ENCODE measurements around the gene PIGP.
A peak's percentile ranks its signal among the peaks of the same experiment; 100 is the strongest.
"Not testable (repeated sequence)": the region's sequence is repeated elsewhere in the genome, so short reads cannot be mapped to it uniquely, and the experiment has no call there.

PIGP gene

DNA sequence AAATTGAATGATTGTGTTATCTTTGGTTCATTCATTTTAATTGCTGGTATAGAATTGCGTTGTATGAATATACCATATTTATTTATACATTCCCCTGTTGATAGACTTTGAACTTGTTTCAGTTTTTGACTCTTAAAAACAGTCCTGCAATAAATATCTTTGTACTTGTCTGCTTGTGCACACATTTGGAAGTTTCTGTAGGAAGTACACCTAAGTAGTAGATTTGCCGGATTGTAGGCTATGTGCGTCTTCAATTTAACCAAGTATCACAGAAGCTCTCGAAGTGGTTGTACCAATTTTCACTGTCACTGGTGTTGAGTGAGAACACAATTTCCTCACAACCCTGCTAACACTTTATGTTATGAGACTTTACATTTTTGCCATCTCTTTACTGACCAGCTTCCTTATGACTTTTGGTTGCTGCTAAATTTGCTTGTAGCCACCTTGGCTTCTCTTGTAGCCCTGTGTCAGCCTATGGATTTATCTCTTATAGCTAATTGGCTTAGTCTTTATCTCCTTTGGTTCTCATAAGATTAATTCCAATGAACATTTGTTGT, 2.4 kb upstream of the PIGP start:
- no peak for DNase-seq

- no peak for DNase-seq
Observed at GRCh38 chr21:37074546-37074945, 1.7 kb upstream of the PIGP start.

- DNase-seq, result no peak
Observed at GRCh38 chr21:37074197-37074510, 1.3 kb upstream of the PIGP start.

- DNase-seq, result peak; percentile 28
Observed at GRCh38 chr21:37073417-37074196, 736 bp upstream of the PIGP start.

DNA sequence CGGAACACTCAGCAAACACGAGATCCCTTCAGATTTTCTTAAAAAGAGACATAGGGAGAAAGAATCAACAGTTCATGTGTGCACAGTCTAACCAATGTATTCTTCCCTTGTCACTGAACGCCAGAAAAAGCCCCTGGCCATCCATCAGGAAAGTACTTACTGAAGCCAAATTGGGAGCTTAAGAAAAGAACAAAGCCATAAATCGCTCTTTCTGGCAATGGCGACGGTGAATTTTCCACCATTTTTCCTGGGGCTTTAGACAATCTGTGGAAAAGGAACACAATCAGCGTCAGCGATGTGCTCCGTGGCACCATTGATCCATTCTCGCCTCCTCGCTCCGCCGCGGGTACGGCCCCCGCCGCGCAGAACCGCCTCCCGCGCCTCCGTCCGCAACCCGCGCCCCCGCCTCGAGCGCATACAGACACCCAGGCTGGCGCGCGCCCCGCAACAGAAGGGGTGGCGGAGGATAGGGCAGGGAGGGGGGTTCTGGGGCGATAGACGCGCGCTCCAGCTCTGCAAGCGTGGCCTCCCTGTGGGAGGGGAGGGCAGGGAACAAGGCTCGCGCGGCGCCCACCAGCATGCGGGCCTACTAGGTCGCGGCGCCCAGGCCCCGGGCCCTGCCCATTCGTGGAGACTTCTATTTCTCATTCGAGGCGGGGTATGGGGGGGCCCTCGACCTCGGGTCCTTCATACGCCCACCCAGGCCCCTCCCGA, 440 bp downstream of the PIGP start:
- no peak for DNase-seq

DNA sequence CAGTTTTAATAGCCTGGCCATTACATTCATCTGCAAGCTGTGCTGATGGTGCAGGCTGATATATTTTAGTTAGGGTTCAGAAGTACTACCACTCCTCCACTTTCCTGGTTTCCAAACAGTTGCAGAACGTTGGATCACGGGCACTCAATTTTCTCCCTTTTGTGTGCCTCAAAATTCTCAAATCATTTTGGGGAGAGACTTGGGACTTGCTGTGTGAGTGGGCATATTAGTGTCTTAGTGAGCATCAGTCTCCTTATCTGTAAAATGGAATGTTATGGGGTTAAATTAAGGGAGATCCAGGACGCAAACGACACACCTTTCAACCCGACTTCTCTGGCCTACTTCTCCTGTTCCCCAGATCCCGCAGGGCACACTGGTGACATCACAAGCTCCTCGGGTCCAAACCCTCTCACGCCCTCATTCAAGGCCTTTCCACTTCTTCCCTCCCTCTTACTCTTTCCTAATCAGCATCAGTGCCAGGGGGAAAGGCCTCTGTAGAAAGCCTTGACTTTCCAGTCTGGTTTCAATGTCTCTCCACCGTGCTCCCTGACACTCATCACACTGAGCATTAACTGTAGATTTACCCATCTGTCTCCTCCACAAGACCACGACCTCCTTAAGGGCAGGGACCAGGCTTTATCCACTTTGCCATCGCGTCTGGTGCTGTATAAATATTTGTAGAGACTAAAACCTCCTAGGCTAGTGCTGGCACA, 1.2 kb downstream of the PIGP start:
- peak; percentile 66 for DNase-seq

GRCh38 chr21:37065561-37066177, 7.2 kb downstream of the PIGP start:
- peak; percentile 33 for DNase-seq

DNA sequence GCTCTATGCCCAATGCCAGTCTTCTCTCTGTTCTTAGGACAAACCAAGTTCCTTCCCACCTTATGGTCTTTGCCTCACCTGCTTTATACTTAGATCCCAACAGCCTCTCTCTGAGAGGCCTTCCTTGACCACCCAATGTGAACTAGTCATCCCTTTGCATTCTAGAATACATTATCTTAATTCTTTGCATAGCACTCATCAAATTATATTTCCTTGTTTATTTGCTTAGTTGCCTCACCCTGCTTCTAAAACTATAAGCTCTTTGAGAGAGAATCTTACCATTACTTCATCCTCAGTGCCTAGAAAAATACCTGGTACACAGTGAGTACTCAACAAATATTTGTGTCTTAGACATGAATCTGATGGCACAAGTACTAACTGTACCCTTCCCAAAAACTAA, 8.0 kb downstream of the PIGP start:
- peak; percentile 33 for DNase-seq

DNA sequence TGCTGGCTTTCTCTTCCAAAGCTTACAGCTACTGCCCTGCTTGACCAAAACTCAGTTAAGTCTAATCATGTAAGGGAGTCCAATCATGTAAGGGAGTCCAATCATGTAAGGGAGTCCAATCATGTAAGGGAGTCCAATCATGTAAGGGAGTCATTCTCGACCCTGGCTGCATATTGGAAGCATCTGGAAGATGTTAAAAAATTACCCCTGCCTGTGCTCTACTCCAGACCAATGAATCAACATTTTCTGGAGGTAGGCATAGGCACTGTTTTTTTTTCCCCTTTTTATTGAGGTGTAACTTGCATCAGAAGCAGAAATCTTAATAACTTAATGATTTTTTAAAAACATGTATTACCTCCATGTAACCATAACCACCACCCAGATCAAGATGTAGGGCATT, 9.4 kb downstream of the PIGP start:
- DNase-seq, result no peak

DNA sequence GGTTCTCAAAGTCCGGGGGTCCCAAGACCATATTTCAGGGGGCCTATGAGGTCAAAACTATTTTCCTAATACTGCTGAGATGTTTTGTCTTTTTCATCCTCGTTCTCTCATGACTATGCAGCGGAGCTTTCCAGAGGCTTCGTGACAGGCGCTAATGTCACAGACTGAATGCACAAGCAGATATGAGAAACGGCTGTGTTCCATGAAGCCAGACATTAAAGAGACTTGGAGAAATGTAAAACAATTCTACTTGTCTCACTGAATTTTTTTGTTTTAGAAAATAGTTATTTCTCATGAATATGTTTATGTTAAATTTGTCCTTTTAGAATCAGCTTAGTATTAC, 10.3 kb downstream of the PIGP start:
- no peak for DNase-seq

DNA sequence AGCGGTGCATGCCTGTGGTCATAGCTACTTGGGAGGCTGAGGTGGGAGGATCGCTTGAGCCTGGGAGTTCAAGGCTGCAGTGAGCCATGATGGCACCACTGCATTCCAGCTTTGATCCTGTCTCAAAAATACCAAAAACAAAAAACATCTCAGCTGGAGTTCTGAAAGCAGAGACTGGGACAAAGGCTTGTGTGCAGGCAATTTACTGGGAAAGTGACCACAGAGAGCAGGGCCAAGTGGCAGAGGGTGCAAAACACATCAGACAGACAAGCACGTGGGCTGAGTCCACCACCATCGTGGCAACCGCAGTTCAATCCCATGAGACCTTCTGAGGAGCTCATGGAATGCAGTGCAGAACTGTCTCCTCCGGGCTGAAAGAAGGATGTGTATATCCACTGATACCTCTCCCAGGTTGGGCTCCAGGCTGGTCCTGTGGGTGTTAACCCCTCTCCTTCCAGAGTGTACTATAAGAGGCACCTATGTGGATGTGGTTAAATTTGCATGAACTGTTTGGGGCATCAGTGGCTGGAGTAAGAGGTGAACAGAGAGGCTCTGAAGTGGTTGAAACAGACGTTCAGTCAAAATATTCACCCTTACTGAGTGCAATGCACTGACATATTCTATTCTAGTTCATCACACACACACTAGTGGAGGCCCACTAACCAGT, 10.8 kb downstream of the PIGP start:
- peak; percentile 93 for DNase-seq

- DNase-seq, result peak; percentile 97
Observed at GRCh38 chr21:37060296-37060695, 12.6 kb downstream of the PIGP start.

DNA sequence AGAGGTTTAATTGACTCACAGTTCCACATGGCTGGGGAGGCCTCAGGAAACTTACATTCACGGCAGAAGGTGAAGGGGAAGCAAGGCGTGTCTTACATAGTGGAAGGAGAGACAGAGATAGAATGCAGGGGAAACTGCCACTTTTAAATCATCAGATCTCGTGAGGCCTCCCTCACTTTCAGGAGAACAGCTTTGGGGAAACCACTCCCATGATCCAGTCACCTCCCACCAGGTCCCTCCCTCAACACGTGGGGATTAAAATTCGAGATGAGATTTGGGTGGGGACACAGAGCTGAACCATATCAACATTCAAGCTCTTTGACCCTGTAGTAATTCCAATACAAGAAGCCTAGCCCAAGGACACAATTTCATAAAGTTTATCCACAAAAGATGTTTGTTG, 13.7 kb downstream of the PIGP start:
- DNase-seq, result no peak

GRCh38 chr21:37058261-37058660, 14.6 kb downstream of the PIGP start:
- DNase-seq, result no peak

- DNase-seq, result no peak
Observed at GRCh38 chr21:37057614-37058013, 15.3 kb downstream of the PIGP start.

GRCh38 chr21:37055271-37055855, 17.5 kb downstream of the PIGP start:
- no peak for DNase-seq

DNA sequence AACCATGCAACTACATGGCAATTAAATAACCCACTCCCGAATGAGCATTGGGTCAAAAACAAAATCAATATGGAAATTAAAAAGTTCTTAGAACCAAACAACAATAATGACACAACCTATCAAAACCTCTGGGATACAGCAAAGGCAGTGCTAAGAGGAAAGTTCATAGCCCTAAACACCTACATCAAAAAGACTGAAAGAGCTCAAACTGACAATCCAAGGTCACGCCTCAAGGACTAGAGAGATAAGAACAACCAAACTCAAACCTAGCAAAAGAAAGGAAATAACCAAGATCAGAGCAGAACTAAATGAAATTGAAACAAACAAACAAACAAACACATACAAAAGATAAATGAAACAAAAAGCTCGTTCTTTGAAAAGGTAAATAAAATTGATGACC, 23.1 kb downstream of the PIGP start:
- DNase-seq, result not testable (repeated sequence)

DNA sequence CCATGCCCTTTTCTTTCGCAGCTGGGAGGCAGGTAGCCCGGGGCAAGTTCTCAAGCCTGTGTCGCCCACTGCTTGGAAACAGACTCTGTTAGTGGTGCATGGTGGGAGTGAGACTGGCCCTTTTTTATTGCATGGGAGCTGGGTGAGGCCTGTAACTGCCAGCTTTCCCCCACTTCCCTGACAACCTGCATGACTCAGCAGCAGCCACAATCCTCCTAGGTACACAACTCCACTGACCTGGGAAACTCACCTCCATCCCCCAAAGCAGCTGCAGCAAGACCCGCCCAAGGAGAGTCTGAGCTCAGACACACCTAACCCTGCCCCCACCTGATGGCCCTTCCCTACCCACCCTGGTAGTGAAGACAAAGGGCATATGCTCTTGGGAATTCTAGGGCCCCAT, 25.8 kb downstream of the PIGP start:
- DNase-seq, result no peak

GRCh38 chr21:37045556-37045955, 27.3 kb downstream of the PIGP start:
- DNase-seq, result no peak

DNA sequence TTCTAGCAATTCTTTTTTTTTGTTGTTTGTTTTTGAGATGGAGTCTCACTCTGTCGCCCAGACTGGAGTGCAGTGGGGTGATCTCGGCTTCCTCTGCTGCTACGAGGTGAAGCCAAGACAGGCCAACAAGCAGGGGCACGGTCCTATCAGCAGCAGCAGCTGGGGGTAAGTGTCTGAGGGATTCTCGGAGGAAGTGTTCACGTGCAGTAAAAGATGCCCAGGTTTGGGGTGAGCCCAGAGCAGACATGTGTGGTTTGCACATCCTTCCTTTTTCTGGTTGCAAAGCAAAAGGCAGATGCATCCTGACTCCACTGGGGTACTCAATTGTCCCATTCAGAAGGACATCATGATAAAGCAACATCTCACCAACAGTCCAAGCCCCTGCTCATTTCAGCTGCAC, 27.7 kb downstream of the PIGP start:
- no peak for DNase-seq

DNA sequence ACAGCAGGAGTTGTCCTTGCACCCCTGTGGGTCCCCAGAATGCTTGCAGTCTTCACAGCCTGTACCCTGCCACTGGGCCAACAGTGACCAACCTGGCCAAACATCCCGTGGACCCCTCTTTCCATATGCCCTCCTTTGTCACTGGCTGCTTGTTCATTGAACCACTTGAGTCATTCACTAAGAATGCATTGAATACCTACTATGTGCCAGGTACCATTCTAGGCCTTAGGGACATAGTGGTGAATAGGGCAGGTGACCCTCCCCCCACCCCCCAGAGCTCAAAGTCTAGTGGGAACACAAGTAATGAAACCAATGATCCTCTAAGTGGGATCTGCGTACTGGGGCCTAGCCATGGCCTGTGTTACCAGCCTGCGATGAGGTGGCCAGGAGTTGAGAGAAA, 28.2 kb downstream of the PIGP start:
- no peak for DNase-seq

DNA sequence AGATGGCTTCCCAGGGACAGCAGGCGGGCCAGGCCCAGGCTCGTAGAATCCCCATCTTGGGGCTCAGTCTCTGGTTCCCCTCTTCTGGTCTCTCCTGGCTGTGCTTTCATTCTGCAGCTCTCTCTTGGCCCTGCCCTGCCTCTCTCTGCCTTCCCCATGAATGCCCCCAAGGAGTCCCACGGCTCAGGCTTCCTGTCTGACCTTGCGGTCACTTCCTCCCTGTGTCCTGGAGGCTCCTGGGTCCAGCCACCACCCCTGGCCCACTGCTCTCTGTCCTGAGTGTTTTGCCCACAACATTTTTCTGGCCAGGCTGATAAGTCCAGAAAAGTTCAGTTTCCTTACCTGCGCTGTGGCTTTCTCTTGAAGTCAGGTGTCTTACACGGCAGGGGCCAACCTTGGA, 29.1 kb downstream of the PIGP start:
- DNase-seq, result no peak
